NT2/D1 (cell line): ENCODE results near the gene GIPC2.

Source experiments
- DNase-seq: peaks from one replicate; pipeline ENCODE4 v3.0.0-alpha.2; 2011; ENCODE audit warnings: low read depth, low spot score
- H3K27me3 ChIP-seq: 2 replicates; pipeline ENCODE4 v1.6.0; 2011; ENCODE audit warnings: mild to moderate bottlenecking; ENCODE audit not compliant: insufficient read length, insufficient read depth
- H3K36me3 ChIP-seq: 2 replicates; pipeline ENCODE4 v1.6.1; 2011; ENCODE audit warnings: mild to moderate bottlenecking, low read length, mixed read lengths; ENCODE audit not compliant: insufficient read depth, insufficient read length
- H3K4me1 ChIP-seq: 2 replicates; pipeline ENCODE4 v1.5.1; 2011; ENCODE audit not compliant: insufficient read depth, insufficient read length
- H3K4me3 ChIP-seq: 2 replicates; pipeline ENCODE4 v1.5.1; 2011; ENCODE audit warnings: low read depth; ENCODE audit not compliant: insufficient read length
- H3K9ac ChIP-seq: 2 replicates; pipeline ENCODE4 v1.6.0; 2011; ENCODE audit warnings: low read depth; ENCODE audit not compliant: insufficient read length
- H3K9me3 ChIP-seq: 2 replicates; pipeline ENCODE4 v1.5.1; 2011; ENCODE audit warnings: mild to moderate bottlenecking, low read length; ENCODE audit not compliant: insufficient read depth
- SUZ12 ChIP-seq: IDR thresholded peaks from 2 replicates; pipeline ENCODE4 v1.6.1; 2011; ENCODE audit not compliant: insufficient read length, insufficient read depth; ENCODE audit errors: extremely low read depth
- YY1 ChIP-seq: IDR thresholded peaks from 2 replicates; pipeline ENCODE4 v1.6.1; 2011; ENCODE audit not compliant: insufficient read length, insufficient read depth
- ZNF274 ChIP-seq: IDR thresholded peaks from 2 replicates; pipeline ENCODE4 v1.6.1; 2011; ENCODE audit warnings: mild to moderate bottlenecking, low read depth, low read length

The GIPC2 gene

GRCh38 chr1:78146205-78146771, 100.5 kb downstream of the GIPC2 start:
- Histone ChIP-seq H3K9ac (no peak overlapping the region), H3K9me3 (no peaks in the 10 kb centered on the region), H3K4me1 (no peaks in the 10 kb centered on the region), H3K4me3 (no peak overlapping the region), H3K36me3 (no peaks in the 10 kb centered on the region), H3K27me3 (peaks cover 4% of the 10 kb centered on the region)
- TF ChIP-seq ZNF274 (no peak), YY1 (no peak), SUZ12 (no peak)
- no peak for DNase-seq

GRCh38 chr1:78147031-78147430, 101.3 kb downstream of the GIPC2 start:
- H3K36me3 ChIP-seq, result no peaks in the 10 kb centered on the region
- H3K27me3 ChIP-seq, result peaks cover 4% of the 10 kb centered on the region
- H3K9ac ChIP-seq, result no peak overlapping the region
- DNase-seq, result no peak
- TF ChIP-seq YY1 (no peak), ZNF274 (no peak), SUZ12 (no peak)
- H3K4me1 ChIP-seq, result no peaks in the 10 kb centered on the region
- no peak overlapping the region for H3K4me3 ChIP-seq
- H3K9me3 ChIP-seq, result no peaks in the 10 kb centered on the region

GRCh38 chr1:78153092-78153736, 107.4 kb downstream of the GIPC2 start:
- H3K4me1 ChIP-seq, result no peaks in the 10 kb centered on the region
- no peaks in the 10 kb centered on the region for H3K9me3 ChIP-seq

GRCh38 chr1:78155121-78155520, 109.4 kb downstream of the GIPC2 start:
- H3K27me3 ChIP-seq, result peaks cover 4% of the 10 kb centered on the region
- H3K36me3 ChIP-seq, result no peaks in the 10 kb centered on the region
- H3K9ac ChIP-seq, result no peak overlapping the region
- TF ChIP-seq ZNF274, result no peak
- TF ChIP-seq SUZ12, result no peak
- no peak overlapping the region for H3K4me3 ChIP-seq
- H3K9me3 ChIP-seq, result no peaks in the 10 kb centered on the region
- DNase-seq, result peak; percentile 80
- no peaks in the 10 kb centered on the region for H3K4me1 ChIP-seq

More at GRCh38 chr1:78153092-78153736, 107.4 kb downstream of the GIPC2 start:
- Histone ChIP-seq H3K4me3 (no peak overlapping the region), H3K36me3 (no peaks in the 10 kb centered on the region), H3K9ac (no peak overlapping the region), H3K27me3 (peaks cover 4% of the 10 kb centered on the region)
- TF ChIP-seq YY1, result no peak
- TF ChIP-seq SUZ12, result no peak
- no peak for TF ChIP-seq ZNF274
- no peak for DNase-seq

- no peaks in the 10 kb centered on the region for H3K36me3 ChIP-seq
- TF ChIP-seq YY1 (no peak), SUZ12 (no peak), ZNF274 (no peak)
- H3K4me3 ChIP-seq, result no peak overlapping the region
- H3K9me3 ChIP-seq, result no peaks in the 10 kb centered on the region
- no peaks in the 10 kb centered on the region for H3K4me1 ChIP-seq
- no peak overlapping the region for H3K9ac ChIP-seq
- no peak for DNase-seq
- H3K27me3 ChIP-seq, result peaks cover 4% of the 10 kb centered on the region
Measured at GRCh38 chr1:78156805-78157521, 111.2 kb downstream of the GIPC2 start.

GRCh38 chr1:78165816-78166215, 120.0 kb downstream of the GIPC2 start:
- TF ChIP-seq ZNF274 (no peak), SUZ12 (no peak)
- no peaks in the 10 kb centered on the region for H3K27me3 ChIP-seq
- no peak for DNase-seq

GRCh38 chr1:78168306-78168705, 122.5 kb downstream of the GIPC2 start:
- no peak overlapping the region for H3K4me3 ChIP-seq
- no peaks in the 10 kb centered on the region for H3K4me1 ChIP-seq
- H3K9me3 ChIP-seq, result no peaks in the 10 kb centered on the region
- no peaks in the 10 kb centered on the region for H3K36me3 ChIP-seq
- no peak for TF ChIP-seq ZNF274
- TF ChIP-seq YY1, result no peak
- TF ChIP-seq SUZ12, result no peak
- DNase-seq, result no peak
- no peak overlapping the region for H3K9ac ChIP-seq
- H3K27me3 ChIP-seq, result no peaks in the 10 kb centered on the region

More at GRCh38 chr1:78165816-78166215, 120.0 kb downstream of the GIPC2 start:
- Histone ChIP-seq H3K36me3 (no peaks in the 10 kb centered on the region), H3K9me3 (no peaks in the 10 kb centered on the region), H3K9ac (no peak overlapping the region), H3K4me3 (no peak overlapping the region), H3K4me1 (no peaks in the 10 kb centered on the region)

- Histone ChIP-seq H3K27me3 (no peaks in the 10 kb centered on the region), H3K9me3 (no peaks in the 10 kb centered on the region), H3K4me1 (no peaks in the 10 kb centered on the region), H3K36me3 (no peaks in the 10 kb centered on the region), H3K9ac (no peak overlapping the region), H3K4me3 (no peak overlapping the region)
- no peak for TF ChIP-seq ZNF274
- no peak for TF ChIP-seq YY1
- no peak for TF ChIP-seq SUZ12
- no peak for DNase-seq
Measured at GRCh38 chr1:78170859-78171258, 125.1 kb downstream of the GIPC2 start.
